ENCODE data around the gene ROBO4. TPM values are rescaled to one million over a fixed set of nuclear protein-coding genes. Genes with fewer than 3 reads are reported as not detected.
A peak's percentile ranks its signal among the peaks of the same experiment; 100 is the strongest.

Gene ROBO4
- total and polyA plus RNA-seq, 2 of the 13 experiments (the other 11 are each of a cell fraction or from before 2014, with no cell fraction given): 0.07 to 1.1 TPM

GRCh38 chr11:124938206-124938765 lies 40.6 kb upstream of the ROBO4 start (continued):
- TF ChIP-seq KLF16 (CRISPR knock-in tag; IDR thresholded peaks at IDR 0.05) (0 out of 4 replicates have a peak, but pooled peaks of 1 of the 2 experiments have one; percentile 18), HNF4A (CRISPR knock-in tag; IDR thresholded peaks at IDR 0.05) (peak; percentile 32), MED1 (CRISPR knock-in tag; IDR thresholded peaks at IDR 0.05) (0 out of 2 replicates have a peak, but pooled peaks have one; percentile 31), DMAP1 (CRISPR knock-in tag; IDR thresholded peaks at IDR 0.05) (no peak), NR2F6 (IDR thresholded peaks at IDR 0.05) (no peak), NR2F6 (CRISPR knock-in tag; IDR thresholded peaks at IDR 0.05) (0 out of 2 replicates have a peak, but pooled peaks have one; percentile 13), CTCF (CRISPR knock-in tag; IDR thresholded peaks at IDR 0.05) (no peak), HNF1A (IDR thresholded peaks at IDR 0.05; ENCODE audit: low read depth) (no peak), HNF1A (CRISPR knock-in tag; IDR thresholded peaks at IDR 0.05; ENCODE audit: borderline replicate concordance) (no peak), HMGA1 (CRISPR knock-in tag; conservative IDR thresholded peaks at IDR 0.05) (no peak), TMF1 (CRISPR knock-in tag; IDR thresholded peaks at IDR 0.05; ENCODE audit: low read depth) (no peak), ZNF746 (CRISPR knock-in tag; IDR thresholded peaks at IDR 0.05) (no peak), ZSCAN29 (CRISPR knock-in tag; conservative IDR thresholded peaks at IDR 0.05) (no peak), MTF1 (CRISPR knock-in tag; IDR thresholded peaks at IDR 0.05) (no peak), ZNF503 (CRISPR knock-in tag; IDR thresholded peaks at IDR 0.05) (no peak), PCBP1 (IDR thresholded peaks at IDR 0.05; ENCODE audit: borderline replicate concordance, low read depth, low read length) (no peak)
- TF ChIP-seq, protein P1, sequence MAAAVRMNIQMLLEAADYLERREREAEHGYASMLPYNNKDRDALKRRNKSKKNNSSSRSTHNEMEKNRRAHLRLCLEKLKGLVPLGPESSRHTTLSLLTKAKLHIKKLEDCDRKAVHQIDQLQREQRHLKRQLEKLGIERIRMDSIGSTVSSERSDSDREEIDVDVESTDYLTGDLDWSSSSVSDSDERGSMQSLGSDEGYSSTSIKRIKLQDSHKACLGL (CRISPR knock-in tag; IDR thresholded peaks at IDR 0.05): no peak
- TF ChIP-seq, protein P2, sequence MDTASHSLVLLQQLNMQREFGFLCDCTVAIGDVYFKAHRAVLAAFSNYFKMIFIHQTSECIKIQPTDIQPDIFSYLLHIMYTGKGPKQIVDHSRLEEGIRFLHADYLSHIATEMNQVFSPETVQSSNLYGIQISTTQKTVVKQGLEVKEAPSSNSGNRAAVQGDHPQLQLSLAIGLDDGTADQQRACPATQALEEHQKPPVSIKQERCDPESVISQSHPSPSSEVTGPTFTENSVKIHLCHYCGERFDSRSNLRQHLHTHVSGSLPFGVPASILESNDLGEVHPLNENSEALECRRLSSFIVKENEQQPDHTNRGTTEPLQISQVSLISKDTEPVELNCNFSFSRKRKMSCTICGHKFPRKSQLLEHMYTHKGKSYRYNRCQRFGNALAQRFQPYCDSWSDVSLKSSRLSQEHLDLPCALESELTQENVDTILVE (CRISPR knock-in tag; IDR thresholded peaks at IDR 0.05): 0 out of 2 replicates have a peak, but pooled peaks have one; percentile 24

All from HepG2 (cell line).